Activated T-cell treated with anti-CD3 and anti-CD28 coated beads, Interleukin-2, amount 50 U/mL, for 72 hours (primary cell): ENCODE data around the gene CDC42EP4. TPM values are rescaled to one million over a fixed set of nuclear protein-coding genes. Genes with fewer than 3 reads are reported as not detected.
"Not testable (repeated sequence)": the region's sequence is repeated elsewhere in the genome, so short reads cannot be mapped to it uniquely, and the experiment has no call there.

Source experiments
- ATAC-seq, 2 donors: fragments of 150-1000 bp; cut with Tn5 transposase; replicated peaks in 1 of 2; 2 replicates each; pipeline ENCODE4 v1.10.0; 2021; ENCODE audit warnings: moderate library complexity in 2 of 2, mild to moderate bottlenecking in 1 of 2
- DNase-seq, 2 donors: peaks; one replicate each; pipeline ENCODE4 v3.0.0; 2021 to 2022; ENCODE audit warnings: mixed read lengths in 1 of 2
- H3K27ac Mint-ChIP-seq: one replicate; pipeline ENCODE4 v1.8.0; 2022; ENCODE audit warnings: mild to moderate bottlenecking, moderate library complexity, mixed read lengths
- H3K27me3 Mint-ChIP-seq: one replicate; pipeline ENCODE4 v1.8.0; 2022; ENCODE audit warnings: low read depth, mixed read lengths
- H3K36me3 Mint-ChIP-seq, 2 donors: one replicate each; pipeline ENCODE4 v1.8.0; 2022; ENCODE audit warnings: mixed read lengths in 2 of 2, mild to moderate bottlenecking in 1 of 2; ENCODE audit not compliant: insufficient read depth in 2 of 2
- H3K4me1 Mint-ChIP-seq: one replicate; pipeline ENCODE4 v1.8.0; 2022; ENCODE audit warnings: low read depth, mixed read lengths
- H3K4me3 Mint-ChIP-seq, 2 donors: one replicate each; pipeline ENCODE4 v1.8.0; 2022; ENCODE audit warnings: mild to moderate bottlenecking in 2 of 2, mixed read lengths in 2 of 2, moderate library complexity in 2 of 2
- H3K9me3 Mint-ChIP-seq, 2 donors: one replicate each; pipeline ENCODE4 v1.8.0; 2022; ENCODE audit warnings: mixed read lengths in 2 of 2
- total RNA-seq, 2 donors: library from RNA; stranded (reverse); gene quantifications; one replicate each; pipeline ENCODE4 v1.2.3, GENCODE V29; 2022

Gene CDC42EP4
- total RNA-seq, 2 donors from 2014 or later, result 1.6 to 3.2 TPM

- no peaks in the 10 kb centered on the region for H3K27me3 Mint-ChIP-seq
- no peaks in the 10 kb centered on the region for H3K9me3 Mint-ChIP-seq
- no peak overlapping the region for H3K27ac Mint-ChIP-seq
- no peak for ATAC-seq
- H3K4me3 Mint-ChIP-seq, result no peak overlapping the region
- H3K4me1 Mint-ChIP-seq, result no peaks in the 10 kb centered on the region
- no peak for DNase-seq
- no peaks in the 10 kb centered on the region for H3K36me3 Mint-ChIP-seq
These were observed 43.9 kb downstream of the CDC42EP4 start for GRCh38 chr17:73267648-73268537.

DNA sequence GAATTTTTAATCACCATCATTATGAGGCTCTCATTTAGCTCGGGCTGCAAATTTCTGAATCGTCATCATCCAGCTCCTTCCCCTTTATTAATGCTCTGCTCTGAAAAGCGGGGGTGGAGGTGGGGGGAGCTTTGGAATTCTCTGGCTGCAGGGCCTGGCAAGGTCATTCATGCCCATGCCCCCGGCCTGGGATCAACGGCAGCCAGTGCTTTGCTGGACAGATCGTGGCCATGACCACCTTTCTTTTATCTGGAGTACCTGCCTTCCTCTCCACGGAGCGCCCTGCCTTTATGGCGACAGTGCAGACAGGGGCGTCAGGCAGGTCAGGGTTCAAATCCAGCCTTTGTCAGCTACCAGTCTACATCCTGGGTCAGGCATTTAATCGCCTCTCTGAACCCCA is 45.0 kb downstream of the CDC42EP4 start:
- H3K27ac Mint-ChIP-seq, result no peak overlapping the region
- no peaks in the 10 kb centered on the region for H3K27me3 Mint-ChIP-seq
- H3K36me3 Mint-ChIP-seq, result no peaks in the 10 kb centered on the region
- ATAC-seq (no peak), DNase-seq (no peak)
- no peak overlapping the region for H3K4me3 Mint-ChIP-seq
- H3K4me1 Mint-ChIP-seq, result no peaks in the 10 kb centered on the region
- H3K9me3 Mint-ChIP-seq, result no peaks in the 10 kb centered on the region

- no peak for DNase-seq
- Mint-ChIP-seq H3K36me3 (no peaks in the 10 kb centered on the region), H3K27me3 (no peaks in the 10 kb centered on the region), H3K27ac (no peak overlapping the region), H3K4me1 (no peaks in the 10 kb centered on the region), H3K9me3 (no peaks in the 10 kb centered on the region), H3K4me3 (no peak overlapping the region)
- no peak for ATAC-seq
These were observed 45.9 kb downstream of the CDC42EP4 start for GRCh38 chr17:73265646-73266640.

- H3K4me3 Mint-ChIP-seq, H3K9me3 Mint-ChIP-seq, ATAC-seq, H3K4me1 Mint-ChIP-seq, H3K27me3 Mint-ChIP-seq, DNase-seq, H3K36me3 Mint-ChIP-seq, H3K27ac Mint-ChIP-seq: not testable (repeated sequence)
These were observed 47.4 kb downstream of the CDC42EP4 start for GRCh38 chr17:73264448-73264847.

- DNase-seq (no peak), ATAC-seq (no peak)
- Mint-ChIP-seq H3K27me3 (no peaks in the 10 kb centered on the region), H3K4me1 (no peaks in the 10 kb centered on the region), H3K4me3 (no peak overlapping the region), H3K36me3 (no peaks in the 10 kb centered on the region), H3K9me3 (no peaks in the 10 kb centered on the region), H3K27ac (no peak overlapping the region)
These were observed 48.8 kb downstream of the CDC42EP4 start for GRCh38 chr17:73262676-73263642.

DNA sequence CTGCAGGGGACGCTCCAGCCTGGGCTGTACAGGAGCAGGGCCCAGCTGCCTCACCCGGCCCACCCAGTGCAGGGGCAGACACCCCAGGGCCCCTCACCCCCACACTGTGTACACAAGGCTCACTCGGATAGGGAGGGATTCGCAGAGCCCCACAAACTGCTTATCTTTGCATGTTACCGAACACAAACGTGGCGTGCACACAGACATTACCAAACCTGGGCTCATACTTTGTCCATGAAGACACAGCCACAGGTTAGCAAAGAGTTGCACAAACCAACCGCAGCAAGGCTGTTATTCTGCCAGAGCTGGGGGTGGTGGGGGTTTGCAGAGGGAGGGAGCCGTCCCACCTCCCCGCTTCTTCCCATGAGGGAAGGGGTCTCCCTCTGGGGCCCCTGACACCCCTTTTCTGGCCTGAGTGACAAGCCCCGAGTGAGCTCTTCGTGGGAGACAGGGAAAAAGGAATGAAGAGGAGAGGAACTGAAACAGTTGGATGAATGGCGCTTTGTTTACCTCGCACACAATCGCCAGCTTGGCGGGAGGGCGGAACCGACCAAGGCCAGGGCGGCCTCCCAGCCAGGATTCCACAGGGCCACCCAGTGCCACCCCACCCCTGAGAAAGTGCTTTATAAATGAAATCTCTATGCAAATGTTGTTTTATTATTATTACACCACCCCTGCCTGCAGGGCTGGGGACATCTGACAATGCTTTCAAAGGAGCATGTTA is 49.7 kb downstream of the CDC42EP4 start:
- ATAC-seq, result no peak
- H3K4me3 Mint-ChIP-seq, result no peak overlapping the region
- H3K27ac Mint-ChIP-seq, result no peak overlapping the region
- H3K9me3 Mint-ChIP-seq, result no peaks in the 10 kb centered on the region
- H3K36me3 Mint-ChIP-seq, result no peaks in the 10 kb centered on the region
- no peak for DNase-seq
- no peaks in the 10 kb centered on the region for H3K4me1 Mint-ChIP-seq
- H3K27me3 Mint-ChIP-seq, result no peaks in the 10 kb centered on the region

DNA sequence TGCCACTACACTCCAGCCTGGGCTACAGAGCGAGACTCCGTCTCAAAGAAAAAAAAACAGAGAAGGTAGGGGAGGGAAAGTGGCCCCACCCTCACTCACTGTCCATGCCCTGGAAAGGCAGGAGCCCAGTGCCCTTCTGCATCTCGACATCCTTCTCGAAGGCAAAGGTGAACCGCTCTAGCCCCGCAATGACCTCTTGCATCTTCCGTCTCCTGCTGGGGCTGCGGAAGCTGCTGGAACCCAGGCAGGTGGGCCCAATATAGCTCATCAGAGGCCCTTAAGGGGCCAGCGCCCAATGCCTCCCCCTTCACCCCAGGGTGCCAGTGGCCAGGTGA is 50.2 kb downstream of the CDC42EP4 start, which contains the start of gene CPSF4L:
Gene CPSF4L, minus strand, starts transcription at position 264 of the 335 bp plus-strand sequence. Its CDS starts 62 bp downstream, at position 202.
- no peak for DNase-seq
- H3K9me3 Mint-ChIP-seq, result no peaks in the 10 kb centered on the region
- H3K4me1 Mint-ChIP-seq, result no peaks in the 10 kb centered on the region
- ATAC-seq, result no peak
- no peaks in the 10 kb centered on the region for H3K36me3 Mint-ChIP-seq
- no peaks in the 10 kb centered on the region for H3K27me3 Mint-ChIP-seq
- no peak within 1 kb of the TSS for H3K4me3 Mint-ChIP-seq
- no peak within 1 kb of the TSS for H3K27ac Mint-ChIP-seq

GRCh38 chr17:73257516-73257915 is 54.3 kb downstream of the CDC42EP4 start:
- H3K9me3 Mint-ChIP-seq, result no peaks in the 10 kb centered on the region
- DNase-seq (no peak), ATAC-seq (no peak)
- H3K27ac Mint-ChIP-seq, result no peak overlapping the region
- H3K4me3 Mint-ChIP-seq, result no peak overlapping the region
- no peaks in the 10 kb centered on the region for H3K4me1 Mint-ChIP-seq
- H3K27me3 Mint-ChIP-seq, result no peaks in the 10 kb centered on the region
- H3K36me3 Mint-ChIP-seq, result no peaks in the 10 kb centered on the region

GRCh38 chr17:73256220-73256619 is 55.6 kb downstream of the CDC42EP4 start:
- DNase-seq (no peak), ATAC-seq (no peak)
- H3K4me1 Mint-ChIP-seq, result no peaks in the 10 kb centered on the region
- no peak overlapping the region for H3K4me3 Mint-ChIP-seq
- H3K27me3 Mint-ChIP-seq, result no peaks in the 10 kb centered on the region
- H3K27ac Mint-ChIP-seq, result no peak overlapping the region
- H3K36me3 Mint-ChIP-seq, result no peaks in the 10 kb centered on the region
- H3K9me3 Mint-ChIP-seq, result no peaks in the 10 kb centered on the region

GRCh38 chr17:73255671-73256181 is 56.1 kb downstream of the CDC42EP4 start:
- H3K4me1 Mint-ChIP-seq, result no peaks in the 10 kb centered on the region
- H3K9me3 Mint-ChIP-seq, result no peaks in the 10 kb centered on the region
- H3K27ac Mint-ChIP-seq, result no peak overlapping the region
- ATAC-seq, result peak; percentile 82 to 84
- DNase-seq, result peak; percentile 51 to 64
- H3K36me3 Mint-ChIP-seq, result no peaks in the 10 kb centered on the region
- no peaks in the 10 kb centered on the region for H3K27me3 Mint-ChIP-seq
- no peak overlapping the region for H3K4me3 Mint-ChIP-seq

DNA sequence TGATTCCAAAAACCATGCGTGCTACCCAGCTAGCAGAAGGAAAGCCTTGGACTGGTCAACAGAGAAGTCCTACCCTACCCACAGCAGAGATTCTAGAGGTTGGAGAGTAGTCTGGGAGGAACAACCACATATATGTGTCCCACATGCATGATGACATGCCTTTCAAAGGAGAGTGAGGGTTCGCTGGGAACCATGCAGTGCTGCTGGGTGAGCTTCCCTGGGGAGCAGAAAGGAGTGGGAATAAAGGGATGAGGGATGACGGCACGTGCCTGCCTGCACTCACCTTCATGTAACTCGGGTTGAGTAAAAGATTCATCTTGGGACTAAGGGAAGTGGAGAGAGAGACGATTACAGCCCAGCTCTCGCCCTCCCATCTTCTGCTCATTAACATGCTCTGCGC is 59.9 kb downstream of the CDC42EP4 start:
- H3K4me1 Mint-ChIP-seq, result no peaks in the 10 kb centered on the region
- DNase-seq (no peak), ATAC-seq (no peak)
- H3K36me3 Mint-ChIP-seq, result peaks cover 0 to 2% of the 10 kb centered on the region in 2 donors
- no peak overlapping the region for H3K27ac Mint-ChIP-seq
- H3K9me3 Mint-ChIP-seq, result no peaks in the 10 kb centered on the region
- no peaks in the 10 kb centered on the region for H3K27me3 Mint-ChIP-seq
- no peak overlapping the region for H3K4me3 Mint-ChIP-seq
